DND-41 (cell line): ENCODE results near the gene REPS2.

Experiments used
- ATAC-seq: fragments of 200-7000 bp; cut with Tn5 transposase; 3 replicates; pipeline ENCODE4 v1.9.1; 2021; ENCODE audit warnings: low read depth; ENCODE audit not compliant: insufficient read depth
- DNase-seq: peaks from one replicate; pipeline ENCODE4 v3.0.0-alpha.2; 2020
- H2AFZ ChIP-seq: 2 replicates; pipeline ENCODE4 v1.6.0; 2012; ENCODE audit warnings: low read depth, low read length
- H3K27ac ChIP-seq: 2 replicates; pipeline ENCODE4 v1.5.1; 2012; ENCODE audit warnings: low read length, inconsistent platforms
- H3K27me3 ChIP-seq: fragments of 200-600 bp; sonication (generic); 2 replicates; pipeline ENCODE4 v1.6.0; 2012; ENCODE audit warnings: low read length, mild to moderate bottlenecking, inconsistent platforms; ENCODE audit not compliant: insufficient read depth, poor library complexity
- H3K36me3 ChIP-seq: 2 replicates; pipeline ENCODE4 v1.5.1; 2012; ENCODE audit warnings: low read length, inconsistent platforms; ENCODE audit not compliant: insufficient read depth
- H3K4me1 ChIP-seq: 2 replicates; pipeline ENCODE4 v1.5.1; 2012; ENCODE audit warnings: mild to moderate bottlenecking, low read length; ENCODE audit not compliant: insufficient read depth
- H3K4me2 ChIP-seq: 2 replicates; pipeline ENCODE4 v1.6.0; 2012; ENCODE audit warnings: mild to moderate bottlenecking, moderate library complexity, low read length, inconsistent platforms; ENCODE audit not compliant: insufficient read depth
- H3K4me3 ChIP-seq, 2 experiments: fragments of 200-600 bp in 1 of 2; shearing (Covaris generic) in 1 of 2; 2 replicates each; pipeline ENCODE4 v1.5.1; 2012 to 2016; ENCODE audit warnings: inconsistent platforms in 2 of 2, low read length in 2 of 2, mild to moderate bottlenecking in 2 of 2, low read depth in 1 of 2, moderate library complexity in 1 of 2
- H3K79me2 ChIP-seq: 2 replicates; pipeline ENCODE4 v1.6.0; 2012; ENCODE audit warnings: low read length, inconsistent platforms; ENCODE audit not compliant: insufficient read depth
- H3K9ac ChIP-seq: 2 replicates; pipeline ENCODE4 v1.6.0; 2012; ENCODE audit warnings: low read depth, mild to moderate bottlenecking, inconsistent platforms, low read length, moderate library complexity
- H3K9me3 ChIP-seq: 2 replicates; pipeline ENCODE4 v1.5.1; 2012; ENCODE audit warnings: low read length, moderate library complexity, mild to moderate bottlenecking, inconsistent platforms; ENCODE audit not compliant: insufficient read depth, severe bottlenecking
- H4K20me1 ChIP-seq: 2 replicates; pipeline ENCODE4 v1.6.0; 2012; ENCODE audit warnings: low read length; ENCODE audit not compliant: insufficient read depth
- EZH2 ChIP-seq: IDR thresholded peaks from 3 replicates; pipeline ENCODE4 v1.6.1; 2012; ENCODE audit warnings: borderline replicate concordance, low read depth, mild to moderate bottlenecking, moderate library complexity, low read length, inconsistent platforms; ENCODE audit not compliant: severe bottlenecking
- TF ChIP-seq, protein P1 (sequence below): IDR thresholded peaks from 2 replicates; pipeline ENCODE4 v1.5.1; 2012; ENCODE audit warnings: borderline replicate concordance, low read length, moderate library complexity, mild to moderate bottlenecking; ENCODE audit not compliant: poor library complexity, severe bottlenecking; ENCODE audit errors: extremely low read depth

The REPS2 gene

DNA sequence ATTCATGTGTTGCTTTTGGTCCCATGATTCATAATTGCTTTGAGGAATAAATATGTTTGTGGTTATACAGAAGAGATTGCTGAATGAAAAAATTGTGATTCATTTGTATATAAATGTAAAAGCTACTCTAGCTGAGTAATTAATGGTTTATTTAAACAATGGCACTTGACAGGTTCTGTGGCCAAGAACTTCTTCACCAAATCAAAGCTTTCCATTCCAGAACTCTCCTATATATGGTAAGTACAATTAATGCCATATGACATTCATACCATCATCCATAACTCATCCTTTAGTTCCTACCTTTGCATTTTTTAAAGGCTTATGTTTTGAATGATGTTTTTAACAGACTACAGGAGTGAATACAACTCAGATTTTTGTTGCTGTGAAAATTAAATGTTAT, 105.8 kb downstream of the REPS2 start:
- Histone ChIP-seq H2AFZ (no peak overlapping the region), H3K27ac (no peak overlapping the region), H3K4me1 (no peaks in the 10 kb centered on the region), H3K4me3 (no peak overlapping the region), H3K36me3 (no peaks in the 10 kb centered on the region), H4K20me1 (no peaks in the 10 kb centered on the region), H3K4me2 (no peak overlapping the region), H3K9ac (no peak overlapping the region), H3K27me3 (no peaks in the 10 kb centered on the region), H3K9me3 (no peaks in the 10 kb centered on the region), H3K79me2 (no peaks in the 10 kb centered on the region)
- DNase-seq = no peak
- ATAC-seq = no peak
- no peak for TF ChIP-seq EZH2
- TF ChIP-seq, protein P1, sequence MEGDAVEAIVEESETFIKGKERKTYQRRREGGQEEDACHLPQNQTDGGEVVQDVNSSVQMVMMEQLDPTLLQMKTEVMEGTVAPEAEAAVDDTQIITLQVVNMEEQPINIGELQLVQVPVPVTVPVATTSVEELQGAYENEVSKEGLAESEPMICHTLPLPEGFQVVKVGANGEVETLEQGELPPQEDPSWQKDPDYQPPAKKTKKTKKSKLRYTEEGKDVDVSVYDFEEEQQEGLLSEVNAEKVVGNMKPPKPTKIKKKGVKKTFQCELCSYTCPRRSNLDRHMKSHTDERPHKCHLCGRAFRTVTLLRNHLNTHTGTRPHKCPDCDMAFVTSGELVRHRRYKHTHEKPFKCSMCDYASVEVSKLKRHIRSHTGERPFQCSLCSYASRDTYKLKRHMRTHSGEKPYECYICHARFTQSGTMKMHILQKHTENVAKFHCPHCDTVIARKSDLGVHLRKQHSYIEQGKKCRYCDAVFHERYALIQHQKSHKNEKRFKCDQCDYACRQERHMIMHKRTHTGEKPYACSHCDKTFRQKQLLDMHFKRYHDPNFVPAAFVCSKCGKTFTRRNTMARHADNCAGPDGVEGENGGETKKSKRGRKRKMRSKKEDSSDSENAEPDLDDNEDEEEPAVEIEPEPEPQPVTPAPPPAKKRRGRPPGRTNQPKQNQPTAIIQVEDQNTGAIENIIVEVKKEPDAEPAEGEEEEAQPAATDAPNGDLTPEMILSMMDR = no peak

DNA sequence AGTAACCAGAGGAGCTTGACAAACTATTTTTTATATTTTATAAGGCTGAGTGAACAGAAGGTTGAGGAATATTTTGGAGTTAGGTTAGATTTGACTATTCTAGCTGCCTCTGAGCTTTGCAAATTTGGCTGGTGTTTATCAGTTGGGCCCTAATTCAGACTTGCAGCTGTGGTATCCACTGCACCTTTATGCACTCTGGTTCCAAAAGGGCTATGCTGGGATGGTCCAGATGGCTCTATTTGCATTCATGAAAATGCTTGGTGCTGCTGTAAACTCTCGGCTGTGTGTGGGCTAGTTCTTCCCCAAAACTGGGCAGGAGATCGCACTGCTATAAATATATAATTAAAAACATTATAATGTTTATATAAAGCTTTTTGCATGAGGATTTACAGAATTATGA, 106.3 kb downstream of the REPS2 start:
- no peaks in the 10 kb centered on the region for H3K27me3 ChIP-seq
- H3K36me3 ChIP-seq = no peaks in the 10 kb centered on the region
- no peak overlapping the region for H3K9ac ChIP-seq
- DNase-seq (no peak), ATAC-seq (no peak)
- H3K79me2 ChIP-seq = no peaks in the 10 kb centered on the region
- TF ChIP-seq, protein P1 = no peak
- TF ChIP-seq EZH2 = no peak
- H3K4me2 ChIP-seq = no peak overlapping the region
- H3K27ac ChIP-seq = no peak overlapping the region
- no peak overlapping the region for H2AFZ ChIP-seq
- H3K4me3 ChIP-seq = no peak overlapping the region
- H4K20me1 ChIP-seq = no peaks in the 10 kb centered on the region
- no peaks in the 10 kb centered on the region for H3K9me3 ChIP-seq
- no peaks in the 10 kb centered on the region for H3K4me1 ChIP-seq

DNA sequence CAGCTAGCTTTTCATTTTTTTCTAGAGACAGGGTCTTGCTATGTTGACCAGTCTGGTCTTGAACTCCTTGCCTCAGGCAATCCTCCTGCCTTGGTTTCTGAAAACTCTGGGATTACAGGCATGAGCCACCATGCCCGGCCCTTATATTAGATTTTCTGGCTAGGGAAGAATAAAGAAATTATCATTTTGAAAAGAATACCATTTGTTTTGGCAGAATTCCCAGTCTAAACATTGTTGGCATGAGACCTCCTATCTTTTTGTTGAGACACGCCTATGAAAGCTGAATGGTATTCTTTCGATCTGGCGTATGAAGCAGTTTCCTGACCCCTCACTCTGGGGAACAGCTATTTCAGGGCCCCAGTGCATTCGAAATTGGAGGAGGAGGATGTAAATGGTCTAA, 107.0 kb downstream of the REPS2 start:
- no peaks in the 10 kb centered on the region for H3K27me3 ChIP-seq

More for the DNA sequence above, 107.0 kb downstream of the REPS2 start:
- no peaks in the 10 kb centered on the region for H3K4me1 ChIP-seq
- ATAC-seq (no peak), DNase-seq (no peak)
- no peaks in the 10 kb centered on the region for H4K20me1 ChIP-seq
- no peaks in the 10 kb centered on the region for H3K79me2 ChIP-seq
- no peaks in the 10 kb centered on the region for H3K9me3 ChIP-seq
- H2AFZ ChIP-seq = no peak overlapping the region
- no peak overlapping the region for H3K27ac ChIP-seq
- no peaks in the 10 kb centered on the region for H3K36me3 ChIP-seq
- TF ChIP-seq, protein P1 = no peak
- no peak for TF ChIP-seq EZH2
- H3K4me2 ChIP-seq = no peak overlapping the region
- no peak overlapping the region for H3K9ac ChIP-seq
- H3K4me3 ChIP-seq = no peak overlapping the region
